Measurements from ENCODE around the gene C1orf198.

C1orf198 gene

GRCh38 chr1:230828421-230828820 is 39.9 kb downstream of the C1orf198 start:
- peak; percentile 21 for DNase-seq

- peak; percentile 14 for DNase-seq
Observed at GRCh38 chr1:230827801-230828200, 40.5 kb downstream of the C1orf198 start.

GRCh38 chr1:230827081-230827681 is 41.1 kb downstream of the C1orf198 start:
- peak; percentile 34 for DNase-seq

- DNase-seq = peak; percentile 43
Observed at GRCh38 chr1:230826166-230826875, 42.0 kb downstream of the C1orf198 start.

GRCh38 chr1:230825761-230826160 is 42.6 kb downstream of the C1orf198 start:
- no peak for DNase-seq

GRCh38 chr1:230824919-230825721 is 43.2 kb downstream of the C1orf198 start:
- peak; percentile 61 for DNase-seq

GRCh38 chr1:230824551-230824918 is 43.8 kb downstream of the C1orf198 start:
- DNase-seq = peak; percentile 58

GRCh38 chr1:230823931-230824381 is 44.4 kb downstream of the C1orf198 start:
- peak; percentile 23 for DNase-seq

GRCh38 chr1:230823426-230823825 is 44.9 kb downstream of the C1orf198 start:
- peak; percentile 19 for DNase-seq

- peak; percentile 14 for DNase-seq
Observed at GRCh38 chr1:230822092-230822581, 46.2 kb downstream of the C1orf198 start.

GRCh38 chr1:230821346-230821745 is 47.0 kb downstream of the C1orf198 start:
- peak; percentile 27 for DNase-seq

GRCh38 chr1:230820568-230820967 is 47.8 kb downstream of the C1orf198 start:
- peak; percentile 29 for DNase-seq

GRCh38 chr1:230819976-230820375 is 48.3 kb downstream of the C1orf198 start:
- no peak for DNase-seq

- peak; percentile 20 for DNase-seq
Observed at GRCh38 chr1:230818901-230819300, 49.4 kb downstream of the C1orf198 start.

GRCh38 chr1:230818367-230818766 is 50.0 kb downstream of the C1orf198 start:
- DNase-seq = peak; percentile 22

GRCh38 chr1:230816018-230816417 is 52.3 kb downstream of the C1orf198 start:
- DNase-seq = peak; percentile 15

- DNase-seq = peak; percentile 18
Observed at GRCh38 chr1:230814949-230815692, 53.2 kb downstream of the C1orf198 start.

GRCh38 chr1:230812568-230812967 is 55.8 kb downstream of the C1orf198 start:
- DNase-seq = no peak

- DNase-seq = peak; percentile 40
Observed at GRCh38 chr1:230809256-230809990, 58.9 kb downstream of the C1orf198 start.

- peak; percentile 11 for DNase-seq
Observed at GRCh38 chr1:230808281-230808872, 59.9 kb downstream of the C1orf198 start.

- peak; percentile 22 for DNase-seq
Observed at GRCh38 chr1:230807561-230808280, 60.6 kb downstream of the C1orf198 start.
